ACC112 (cell line): ENCODE data around the gene NTRK1.
"Not testable (repeated sequence)": the region's sequence is repeated elsewhere in the genome, so short reads cannot be mapped to it uniquely, and the experiment has no call there.

Source experiments
- H2AFZ ChIP-seq: fragments of 200-600 bp; sonication (generic); one replicate; pipeline ENCODE4 v1.6.0; 2017; ENCODE audit warnings: antibody characterized with exemption, low read length; ENCODE audit not compliant: unreplicated experiment
- H3K27ac ChIP-seq: fragments of 200-600 bp; sonication (generic); 2 replicates; pipeline ENCODE4 v1.5.1; 2014; ENCODE audit warnings: low read depth, mild to moderate bottlenecking, antibody characterized with exemption, low read length, moderate library complexity
- H3K27me3 ChIP-seq: fragments of 200-600 bp; sonication (generic); 2 replicates; pipeline ENCODE4 v1.6.1; 2014; ENCODE audit warnings: mild to moderate bottlenecking, antibody characterized with exemption, low read length, moderate library complexity, mixed read lengths; ENCODE audit not compliant: insufficient read depth
- H3K36me3 ChIP-seq: fragments of 200-600 bp; sonication (generic); 2 replicates; pipeline ENCODE4 v1.6.1; 2016; ENCODE audit warnings: mild to moderate bottlenecking, antibody characterized with exemption, low read length, moderate library complexity, mixed read lengths; ENCODE audit not compliant: insufficient read depth
- H3K4me1 ChIP-seq: fragments of 200-600 bp; sonication (generic); one replicate; pipeline ENCODE4 v1.6.1; 2016; ENCODE audit warnings: low read length, mixed read lengths; ENCODE audit not compliant: insufficient read depth, unreplicated experiment, control insufficient read depth
- H3K4me3 ChIP-seq: fragments of 200-600 bp; sonication (generic); 2 replicates; pipeline ENCODE4 v1.5.1; 2014; ENCODE audit warnings: mild to moderate bottlenecking, low read depth, low read length
- H3K79me2 ChIP-seq: fragments of 200-600 bp; sonication (generic); one replicate; pipeline ENCODE4 v1.6.0; 2016; ENCODE audit warnings: low read length; ENCODE audit not compliant: control insufficient read depth, unreplicated experiment, insufficient read depth

NTRK1 gene

DNA sequence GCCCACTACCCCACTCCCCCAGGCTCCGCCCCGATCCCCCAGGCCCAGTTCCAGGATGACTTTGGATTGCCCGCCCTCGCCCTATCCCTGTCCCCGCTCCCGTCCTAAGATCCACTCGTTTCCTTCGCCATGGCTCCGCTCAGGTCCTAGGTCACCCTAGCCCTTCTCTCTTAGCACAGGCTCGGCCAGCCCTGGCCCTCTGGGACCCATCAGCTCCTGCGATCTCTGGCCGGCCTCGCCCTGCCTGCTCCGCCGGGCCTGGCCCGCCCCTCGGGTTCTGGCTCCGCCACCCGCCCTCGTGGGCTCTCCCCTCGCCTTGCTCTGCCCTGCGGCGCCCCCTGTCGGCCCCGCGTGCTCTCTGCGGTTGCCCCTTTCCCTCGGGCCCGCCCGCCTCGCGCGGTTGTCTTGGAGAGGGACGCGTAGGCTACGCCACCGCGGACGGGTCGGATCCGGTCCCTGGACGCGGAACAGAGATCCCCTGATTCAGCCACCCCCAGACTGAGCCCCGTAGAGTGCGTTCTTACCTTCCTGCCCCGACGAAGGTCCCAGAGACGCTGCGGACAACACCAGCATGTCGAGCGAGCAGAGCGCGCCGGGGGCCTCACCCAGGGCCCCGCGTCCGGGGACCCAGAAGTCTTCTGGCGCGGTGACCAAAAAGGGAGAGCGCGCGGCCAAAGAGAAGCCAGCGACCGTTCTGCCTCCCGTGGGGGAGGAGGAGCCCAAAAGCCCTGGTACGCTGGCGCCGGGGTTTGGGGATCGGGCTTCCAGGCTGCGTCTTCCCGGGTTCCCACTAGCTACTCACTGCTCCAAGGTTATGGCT lies 59.8 kb downstream of the NTRK1 start, which contains the start of gene LRRC71:
Gene LRRC71, plus strand, starts transcription at position 400 of the 820 bp plus-strand sequence. Its CDS starts 172 bp downstream, at position 572.
- Histone ChIP-seq H3K27ac (no peak within 1 kb of the TSS), H3K27me3 (peaks cover 19% of the 10 kb centered on the region), H3K4me3 (peak within 1 kb of the TSS; percentile 49), H2AFZ (no peak within 1 kb of the TSS), H3K79me2 (no peaks in the 10 kb centered on the region), H3K36me3 (peaks cover 13% of the 10 kb centered on the region), H3K4me1 (peaks cover 14% of the 10 kb centered on the region)

DNA sequence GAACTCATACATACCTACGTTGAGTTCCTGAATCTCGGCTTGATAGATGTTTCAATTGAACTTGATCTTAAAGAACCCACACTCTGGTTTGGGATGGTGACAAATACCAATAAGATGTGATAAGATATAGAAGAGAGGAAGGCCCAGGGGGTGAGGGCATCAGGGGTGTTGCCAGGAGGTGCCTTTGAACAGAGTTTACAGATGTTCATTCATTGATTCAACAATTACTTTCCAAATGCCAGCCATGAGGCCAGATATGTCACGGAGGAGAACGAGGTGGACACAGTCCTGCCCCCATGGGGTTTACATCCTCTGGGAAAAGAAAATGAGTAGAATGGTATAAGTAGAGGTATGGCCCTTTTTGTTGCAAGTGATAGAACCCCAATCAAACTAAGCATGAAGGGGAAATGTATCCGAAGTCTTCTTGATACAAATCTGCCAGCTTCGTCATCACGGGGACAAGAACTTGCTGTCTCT lies 60.4 kb downstream of the NTRK1 start:
- no peaks in the 10 kb centered on the region for H3K79me2 ChIP-seq
- H3K27ac ChIP-seq, result no peak overlapping the region
- peaks cover 19% of the 10 kb centered on the region for H3K27me3 ChIP-seq
- no peak overlapping the region for H3K4me3 ChIP-seq
- peaks cover 20% of the 10 kb centered on the region for H3K4me1 ChIP-seq
- no peak overlapping the region for H2AFZ ChIP-seq
- peaks cover 7% of the 10 kb centered on the region for H3K36me3 ChIP-seq

DNA sequence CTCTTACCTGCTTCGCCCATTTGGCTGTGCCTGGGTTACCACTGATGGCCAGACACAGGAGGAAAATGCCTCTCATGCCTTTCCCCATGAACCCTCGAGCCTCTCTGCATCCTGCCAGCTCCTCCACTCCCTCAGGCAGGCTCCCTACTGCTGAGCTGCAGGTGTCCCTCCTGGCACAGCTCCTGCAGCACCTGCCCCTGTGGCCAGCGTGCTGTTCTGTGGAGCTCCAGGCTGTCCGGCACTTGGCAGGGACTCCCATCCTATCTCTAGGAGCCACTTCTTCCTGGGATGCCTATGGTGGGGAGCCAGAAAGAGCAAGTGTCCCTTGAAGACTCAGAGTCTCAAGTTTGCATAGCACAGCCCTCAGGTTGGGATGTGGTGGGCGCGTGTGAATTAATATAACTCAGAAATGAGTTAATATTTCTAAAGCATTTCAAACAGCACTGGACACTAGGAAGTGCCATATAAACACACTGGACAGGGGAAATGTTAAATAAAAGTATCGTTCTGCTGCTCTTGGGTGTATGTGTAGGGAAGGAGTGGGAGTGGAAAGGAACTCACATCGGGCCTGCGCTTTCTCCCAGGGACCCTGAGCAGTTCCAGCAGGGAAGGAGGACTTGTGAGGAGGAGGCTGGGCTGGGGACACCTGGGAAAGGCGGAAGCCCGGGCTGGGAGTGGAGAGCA lies 62.5 kb downstream of the NTRK1 start:
- Histone ChIP-seq H3K36me3 (no peaks in the 10 kb centered on the region), H3K4me3 (no peak overlapping the region), H3K4me1 (peaks cover 23% of the 10 kb centered on the region), H3K27me3 (peaks cover 19% of the 10 kb centered on the region), H3K79me2 (no peaks in the 10 kb centered on the region), H2AFZ (no peak overlapping the region), H3K27ac (no peak overlapping the region)

GRCh38 chr1:156923670-156924477 lies 63.2 kb downstream of the NTRK1 start:
- H3K27ac ChIP-seq, result no peak overlapping the region
- peaks cover 19% of the 10 kb centered on the region for H3K27me3 ChIP-seq
- no peaks in the 10 kb centered on the region for H3K36me3 ChIP-seq
- no peak overlapping the region for H2AFZ ChIP-seq
- H3K4me1 ChIP-seq, result peaks cover 20% of the 10 kb centered on the region
- no peak overlapping the region for H3K4me3 ChIP-seq
- H3K79me2 ChIP-seq, result no peaks in the 10 kb centered on the region

DNA sequence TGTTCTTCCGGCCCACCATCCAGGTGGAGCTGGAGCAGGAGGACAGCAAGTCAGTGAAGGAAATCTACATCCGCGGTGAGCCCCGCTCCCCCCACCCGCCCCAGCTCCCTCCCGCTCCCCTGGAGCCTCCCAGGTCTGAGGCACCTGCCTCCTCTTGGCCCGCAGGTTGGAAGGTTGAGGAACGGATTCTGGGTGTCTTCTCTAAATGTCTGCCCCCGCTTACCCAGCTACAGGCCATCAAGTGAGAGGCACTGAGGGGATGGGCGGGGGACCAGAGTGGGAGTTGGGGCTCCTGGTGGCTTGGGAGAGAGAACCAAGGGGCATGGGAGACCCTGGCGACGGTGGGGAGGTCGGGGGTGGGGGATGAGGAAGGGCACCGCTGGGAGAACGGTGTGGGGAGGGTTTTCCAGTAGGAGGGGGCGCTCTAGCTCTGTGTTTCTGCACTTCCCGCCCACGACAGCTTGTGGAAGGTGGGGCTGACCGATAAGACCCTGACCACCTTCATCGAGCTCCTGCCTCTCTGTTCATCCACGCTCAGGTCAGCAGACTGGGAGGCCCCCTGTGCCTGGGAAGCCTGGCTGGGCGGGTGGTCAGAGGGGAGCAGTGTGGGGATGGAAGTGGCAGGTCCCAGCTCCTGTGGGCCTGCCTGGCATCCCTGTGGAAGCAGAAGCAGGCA lies 64.0 kb downstream of the NTRK1 start:
- Histone ChIP-seq H3K4me3 (no peak overlapping the region), H3K27me3 (peaks cover 19% of the 10 kb centered on the region)

GRCh38 chr1:156925154-156926010 lies 64.7 kb downstream of the NTRK1 start:
- H3K27ac ChIP-seq, result no peak overlapping the region
- peaks cover 9% of the 10 kb centered on the region for H3K4me1 ChIP-seq
- no peaks in the 10 kb centered on the region for H3K79me2 ChIP-seq
- H3K36me3 ChIP-seq, result no peaks in the 10 kb centered on the region
- H2AFZ ChIP-seq, result no peak overlapping the region
- H3K4me3 ChIP-seq, result no peak overlapping the region
- H3K27me3 ChIP-seq, result peaks cover 19% of the 10 kb centered on the region

More for the DNA sequence above, 64.0 kb downstream of the NTRK1 start:
- no peaks in the 10 kb centered on the region for H3K36me3 ChIP-seq
- H3K79me2 ChIP-seq, result no peaks in the 10 kb centered on the region
- no peak overlapping the region for H3K27ac ChIP-seq
- H2AFZ ChIP-seq, result no peak overlapping the region
- H3K4me1 ChIP-seq, result peaks cover 15% of the 10 kb centered on the region

- Histone ChIP-seq H3K79me2 (no peaks in the 10 kb centered on the region), H3K4me1 (peaks cover 9% of the 10 kb centered on the region), H3K27me3 (peaks cover 16% of the 10 kb centered on the region), H3K36me3 (no peaks in the 10 kb centered on the region), H2AFZ (no peak overlapping the region), H3K27ac (no peak overlapping the region), H3K4me3 (no peak overlapping the region)
Observed at GRCh38 chr1:156926175-156926574, 65.5 kb downstream of the NTRK1 start.

GRCh38 chr1:156926695-156927094 lies 66.0 kb downstream of the NTRK1 start:
- H3K79me2 ChIP-seq, H3K4me3 ChIP-seq, H3K4me1 ChIP-seq, H2AFZ ChIP-seq, H3K27ac ChIP-seq, H3K36me3 ChIP-seq: not testable (repeated sequence)
- peaks cover 16% of the 10 kb centered on the region for H3K27me3 ChIP-seq

DNA sequence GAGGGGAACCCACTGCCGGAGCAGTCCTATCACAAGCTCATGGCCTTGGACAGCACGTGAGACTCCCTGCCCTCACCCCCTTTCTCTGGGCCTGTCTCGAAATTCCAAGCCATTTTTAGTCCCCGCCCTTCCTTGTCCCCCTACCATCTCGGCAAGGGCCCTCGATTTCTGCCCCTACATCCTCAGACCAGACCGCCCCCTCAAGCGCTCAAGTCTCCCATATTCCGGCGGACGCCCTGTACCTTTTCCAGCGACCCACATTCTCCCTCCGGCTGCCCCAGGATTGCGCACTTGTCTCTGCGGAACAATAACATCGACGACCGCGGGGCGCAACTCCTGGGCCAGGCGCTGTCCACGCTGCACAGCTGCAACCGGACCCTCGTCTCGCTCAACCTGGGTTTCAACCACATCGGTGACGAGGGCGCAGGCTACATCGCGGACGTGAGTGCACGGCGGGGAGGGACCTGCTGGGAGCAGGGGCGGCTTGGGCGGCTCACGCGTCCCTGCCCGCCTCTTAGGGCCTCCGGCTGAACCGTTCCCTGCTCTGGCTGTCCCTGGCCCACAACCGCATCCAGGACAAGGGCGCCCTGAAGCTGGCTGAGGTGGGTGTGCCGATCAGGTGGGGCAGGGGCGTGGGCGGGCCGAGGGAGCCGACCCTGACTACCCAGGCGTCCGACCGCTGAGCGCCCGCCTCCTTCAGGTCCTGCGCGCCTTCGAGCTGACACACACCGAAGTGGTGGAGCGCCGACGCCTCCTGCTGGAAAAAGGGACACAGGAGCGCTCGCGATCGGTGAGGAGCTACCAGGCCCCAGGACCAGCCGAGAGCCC lies 66.8 kb downstream of the NTRK1 start:
- H2AFZ ChIP-seq, result peak overlapping the region; percentile 12
- H3K4me1 ChIP-seq, result peaks cover 9% of the 10 kb centered on the region
- H3K79me2 ChIP-seq, result no peaks in the 10 kb centered on the region
- no peaks in the 10 kb centered on the region for H3K36me3 ChIP-seq
- peaks cover 14% of the 10 kb centered on the region for H3K27me3 ChIP-seq
- H3K4me3 ChIP-seq, result peak overlapping the region; percentile 54
- no peak overlapping the region for H3K27ac ChIP-seq
